HG03354 (cell line): Measurements from ENCODE around the gene TBX15.

Source experiments
- ATAC-seq: cut with Tn5 transposase; IDR thresholded peaks from one replicate; pipeline ENCODE4 v1.9.1; 2021; ENCODE audit warnings: mild to moderate bottlenecking; ENCODE audit not compliant: unreplicated experiment, poor library complexity, severe bottlenecking

TBX15 gene

DNA sequence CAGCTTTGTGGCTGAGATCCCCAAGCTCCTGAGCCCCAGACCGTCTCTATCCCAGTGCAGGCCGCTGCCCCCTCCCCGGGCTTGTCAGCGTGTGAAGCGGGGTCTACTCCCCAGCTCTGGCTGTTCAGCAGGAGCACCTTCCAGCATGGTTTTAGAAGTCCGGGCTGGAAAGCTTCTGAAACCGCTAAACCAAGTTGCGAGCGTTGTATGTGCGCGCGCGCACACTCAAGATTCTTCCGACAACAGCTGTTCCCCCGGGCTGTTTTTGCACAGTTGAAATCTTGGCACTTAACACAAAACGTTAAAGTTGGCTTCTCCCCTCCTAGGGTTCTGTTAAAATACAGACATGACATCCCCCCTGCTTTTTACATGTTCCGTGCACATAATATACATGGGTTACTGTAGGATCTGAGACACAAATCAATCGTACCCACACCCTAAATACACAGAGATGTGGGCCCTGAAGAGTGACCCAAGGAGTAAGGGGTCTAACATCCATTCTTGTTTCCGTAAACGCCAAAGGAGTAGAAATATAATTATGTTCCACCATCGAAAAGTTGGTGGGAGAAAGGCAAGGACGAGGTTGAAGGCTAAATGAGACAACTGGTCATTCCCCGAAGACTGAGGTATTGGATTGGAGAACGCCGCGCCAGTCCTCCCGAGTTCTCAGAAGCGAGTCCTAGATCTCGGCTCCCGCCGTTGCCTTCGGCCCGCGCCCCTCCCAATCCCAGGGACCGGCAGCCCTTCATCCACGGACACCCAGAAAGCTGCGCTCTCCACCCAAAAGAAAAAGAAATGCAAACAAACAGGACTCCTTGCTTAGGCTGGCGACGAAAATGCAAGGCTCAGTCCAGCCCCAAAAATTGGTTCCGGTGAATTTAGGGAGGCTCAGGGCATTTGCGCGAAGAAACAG lies 1.3 kb downstream of the TBX15 start:
- no peak for ATAC-seq

DNA sequence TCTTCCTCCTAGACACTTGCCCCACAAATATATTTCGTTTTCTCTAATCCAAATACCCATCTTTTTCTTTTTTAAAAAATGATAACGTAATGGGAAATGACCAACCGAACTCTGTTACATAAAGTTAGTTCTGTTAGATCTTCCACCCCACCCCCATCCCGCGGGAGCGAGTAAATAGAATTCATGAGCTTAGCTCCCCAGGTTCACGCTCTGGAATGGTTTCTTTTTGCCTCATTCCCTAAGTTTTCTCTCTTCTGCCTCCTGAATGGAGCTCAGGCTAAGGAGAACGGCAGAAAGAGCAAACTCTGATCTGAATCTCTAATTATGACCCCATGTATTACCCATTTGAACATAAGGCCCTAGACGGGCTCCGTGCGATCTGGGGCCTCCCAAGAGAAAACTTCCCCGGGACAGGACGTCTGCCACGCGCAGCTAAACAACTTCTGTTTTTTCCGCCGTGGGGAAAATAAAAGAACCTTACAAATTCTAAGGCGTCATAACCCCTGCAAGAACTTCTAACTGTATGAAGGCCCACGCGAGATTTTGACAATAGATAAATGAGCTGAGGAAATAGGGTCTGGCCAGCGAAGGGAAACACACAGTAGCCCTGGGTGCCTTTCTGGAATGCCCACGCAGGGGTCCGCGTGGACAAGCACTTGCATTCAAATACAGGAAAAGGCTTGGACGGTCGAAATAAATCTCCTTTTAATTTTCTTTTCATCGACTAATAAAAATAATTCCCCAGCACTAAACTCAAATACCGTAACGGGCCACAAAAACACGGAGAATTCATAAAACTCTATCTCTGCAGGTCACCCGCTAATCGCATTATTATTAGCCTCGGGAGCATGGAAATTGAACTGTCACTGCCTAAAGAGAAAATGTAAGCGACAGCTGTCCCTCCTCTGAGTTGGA lies 2.2 kb downstream of the TBX15 start:
- ATAC-seq: no peak

DNA sequence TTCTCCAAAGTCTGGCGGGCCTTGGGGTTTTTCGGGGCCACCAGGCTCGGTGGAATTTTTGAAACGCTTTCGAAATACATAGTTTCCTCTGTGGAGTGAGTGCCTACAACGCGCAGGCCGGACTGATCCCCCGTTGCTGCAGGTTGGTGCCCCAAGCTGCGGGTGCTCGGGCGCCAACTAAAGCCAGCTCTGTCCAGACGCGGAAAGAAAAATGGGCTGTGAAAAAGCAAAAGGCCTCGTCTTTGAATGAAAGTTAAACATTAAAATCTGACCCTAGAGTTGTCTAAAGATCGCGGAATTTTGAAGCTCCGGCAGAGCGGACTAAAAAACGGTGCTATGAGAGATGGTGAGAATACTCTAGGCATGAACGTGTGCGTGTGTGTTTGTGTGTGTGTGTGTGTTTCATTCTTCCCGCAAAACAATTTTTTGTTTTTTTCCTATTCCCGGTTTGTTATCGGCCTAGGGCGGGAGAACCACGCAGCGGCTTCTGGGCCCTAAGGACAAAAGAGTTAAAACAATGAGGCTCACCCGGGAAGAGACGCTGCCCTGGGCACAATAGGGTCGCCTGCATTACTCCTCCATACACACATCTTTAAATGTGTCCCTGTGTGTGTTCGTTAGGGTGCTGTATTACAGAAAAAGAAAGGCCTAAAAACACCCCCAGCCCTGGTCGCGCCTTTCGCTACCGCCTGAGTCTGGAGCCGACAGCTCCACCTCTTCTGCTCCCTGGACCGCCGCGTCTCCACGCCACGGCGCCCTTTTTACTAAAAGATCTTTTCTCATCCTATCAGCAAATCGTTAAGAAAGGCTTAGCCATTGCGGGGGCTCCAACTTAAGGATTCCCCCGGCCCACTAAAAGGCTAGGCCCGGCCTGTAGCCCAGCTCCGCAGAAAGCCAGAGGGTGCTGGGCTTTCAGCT lies 3.2 kb downstream of the TBX15 start:
- ATAC-seq: no peak

DNA sequence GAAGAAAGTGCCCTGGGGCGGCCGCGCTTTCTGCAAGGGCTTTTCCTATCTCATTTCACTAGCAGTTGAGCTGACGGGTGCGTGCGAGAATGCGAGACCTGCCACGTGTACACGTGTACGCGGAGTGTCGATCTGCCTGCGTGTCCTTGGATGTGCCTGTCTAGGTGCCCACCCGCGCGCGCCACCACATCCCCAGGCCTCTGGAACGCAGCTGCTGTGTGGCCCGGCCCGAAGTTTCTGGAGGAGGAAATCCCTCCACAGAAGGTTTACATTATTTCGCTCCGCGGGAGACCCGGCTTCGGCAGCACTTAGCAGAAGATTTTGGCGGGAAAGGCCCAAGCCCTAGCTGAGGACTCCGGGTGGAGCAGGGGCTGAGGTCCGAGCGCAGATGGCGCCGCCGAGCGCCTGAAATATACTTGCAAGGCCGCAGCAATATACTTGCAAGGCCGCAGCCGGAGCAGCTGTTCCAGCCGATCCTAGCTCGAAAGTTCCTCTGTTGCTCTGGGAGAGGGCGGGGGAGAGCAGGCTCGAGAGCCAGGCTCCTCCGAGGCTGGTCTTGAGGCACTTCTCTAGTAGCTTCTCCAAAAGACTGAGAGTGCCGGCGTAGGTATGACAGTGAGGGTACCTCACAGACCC lies 3.9 kb downstream of the TBX15 start:
- no peak for ATAC-seq

GRCh38 chr1:118983558-118984041 lies 4.5 kb downstream of the TBX15 start:
- ATAC-seq: no peak

DNA sequence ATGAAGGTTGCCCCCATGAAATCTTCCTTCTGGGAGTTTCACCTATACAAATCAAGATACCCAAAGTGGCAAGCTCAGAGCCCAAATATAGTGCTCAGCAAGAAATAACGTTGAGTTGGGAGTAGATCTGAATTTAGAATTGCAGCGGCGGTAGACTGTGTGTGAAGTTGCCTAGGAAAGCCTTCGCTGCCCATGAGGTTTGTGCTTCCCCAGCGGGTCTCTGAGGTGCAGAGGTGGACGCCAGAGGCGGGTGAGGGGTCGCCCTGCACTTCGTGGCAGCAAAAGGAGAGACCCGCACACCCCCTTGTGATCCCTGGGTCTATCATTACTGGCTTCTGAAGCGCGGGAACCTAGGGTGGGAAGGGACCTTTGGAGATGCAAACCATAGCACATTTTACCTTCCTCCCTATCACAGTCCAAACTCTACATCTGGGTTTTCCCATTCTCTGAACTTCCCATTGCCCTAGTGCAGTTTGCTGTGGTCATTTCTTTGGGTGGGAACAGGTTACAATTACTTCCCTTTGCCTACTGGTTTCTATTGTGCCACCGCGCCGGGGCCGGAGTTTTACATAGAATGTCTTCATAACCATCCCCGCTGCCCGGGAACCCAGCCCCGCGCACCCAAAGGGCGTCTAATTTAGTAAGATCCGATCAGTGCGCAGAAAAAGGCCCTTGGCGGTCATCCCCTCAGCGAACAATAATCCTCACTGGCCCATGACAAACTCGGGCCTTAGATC lies 5.2 kb downstream of the TBX15 start:
- no peak for ATAC-seq

- ATAC-seq: no peak
Observed at GRCh38 chr1:118982266-118982665, 5.9 kb downstream of the TBX15 start.

GRCh38 chr1:118981436-118981835 lies 6.7 kb downstream of the TBX15 start:
- no peak for ATAC-seq

- ATAC-seq: no peak
Observed at GRCh38 chr1:118979754-118980575, 8.2 kb downstream of the TBX15 start.

DNA sequence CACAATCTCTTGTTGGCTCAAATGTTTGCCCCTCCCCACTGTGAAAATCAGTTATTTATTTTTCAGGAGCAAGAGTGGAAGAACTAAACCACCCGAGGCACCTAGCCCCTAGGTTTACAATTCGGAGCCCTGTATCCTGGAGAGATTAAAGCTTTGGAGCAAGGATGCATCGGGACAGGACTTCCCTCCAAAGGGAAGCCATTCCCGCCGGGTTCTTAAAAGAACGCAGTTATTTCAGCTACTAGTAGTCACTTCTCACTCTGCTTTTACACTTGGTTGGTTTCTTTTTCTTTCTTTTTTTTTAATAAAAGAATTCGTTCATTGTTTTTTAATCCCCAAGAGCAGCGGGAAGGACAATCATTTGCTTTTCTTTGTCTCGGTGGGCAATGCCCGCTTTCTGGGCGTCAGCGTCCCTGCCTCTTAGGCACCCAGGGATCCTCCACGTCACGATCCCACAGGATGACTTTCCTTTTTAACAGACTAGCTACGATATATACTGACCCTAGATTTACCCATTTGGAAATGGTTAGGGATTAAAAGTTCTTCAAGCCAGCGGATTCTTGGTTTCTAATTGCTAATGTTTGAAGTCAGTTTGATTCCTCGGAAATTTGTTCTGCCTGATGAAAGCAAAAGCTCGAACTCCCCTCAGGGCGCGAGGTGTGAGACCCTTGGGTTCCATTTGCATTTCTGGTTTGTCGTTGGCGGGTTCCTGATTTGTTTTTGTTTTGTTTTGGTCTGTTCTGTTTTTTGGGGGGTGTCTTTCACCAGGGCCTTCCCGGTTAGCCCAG lies 9.0 kb downstream of the TBX15 start:
- no peak for ATAC-seq

DNA sequence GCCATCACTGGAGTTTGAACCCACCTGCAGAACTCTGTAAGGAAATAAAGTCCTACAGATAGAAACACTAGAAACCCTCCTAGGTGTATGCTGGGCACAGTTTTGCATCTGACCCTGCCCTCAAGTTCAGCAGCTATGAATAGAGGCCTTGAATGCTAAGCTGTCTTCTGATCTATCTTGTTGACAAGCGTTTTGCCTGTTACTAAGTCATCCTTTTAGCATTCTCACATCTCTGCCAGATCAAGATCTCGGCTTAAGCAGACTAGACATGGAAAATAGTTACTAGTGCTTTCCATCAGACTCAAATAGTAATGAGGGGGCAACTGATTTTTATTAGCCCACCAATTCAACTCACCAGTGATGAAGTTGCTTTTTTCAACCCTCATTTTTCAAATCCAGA lies 10.5 kb downstream of the TBX15 start:
- ATAC-seq: no peak

GRCh38 chr1:118974661-118975060 lies 13.5 kb downstream of the TBX15 start:
- no peak for ATAC-seq

DNA sequence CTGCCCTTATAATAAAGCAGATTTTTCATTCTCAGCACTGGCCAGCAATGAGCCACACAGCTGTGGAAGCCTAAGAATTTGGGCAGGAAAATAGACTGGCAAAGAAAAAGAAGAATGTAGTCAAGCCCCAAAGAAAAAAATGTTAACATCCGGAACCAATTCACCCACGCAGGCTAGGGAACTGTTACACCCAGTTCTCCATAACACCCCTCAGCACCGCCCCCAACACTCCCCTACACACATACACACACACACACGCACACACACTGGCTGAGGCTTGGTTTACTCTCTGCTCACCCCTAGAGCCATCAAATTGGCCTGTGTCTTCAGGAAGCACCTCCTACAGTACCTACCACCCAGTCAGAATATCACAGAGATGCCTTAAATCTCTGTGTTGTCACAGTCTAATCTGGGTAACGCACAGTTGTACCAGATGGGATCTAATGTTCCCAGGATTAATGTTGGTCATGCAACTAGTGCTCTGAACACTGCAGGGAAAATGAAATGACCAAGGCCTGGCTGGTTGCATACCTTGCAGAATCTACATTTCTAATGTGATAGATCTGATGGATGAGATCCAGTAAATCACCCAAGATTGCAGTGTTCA lies 14.5 kb downstream of the TBX15 start:
- no peak for ATAC-seq

GRCh38 chr1:118973032-118973431 lies 15.1 kb downstream of the TBX15 start:
- no peak for ATAC-seq

DNA sequence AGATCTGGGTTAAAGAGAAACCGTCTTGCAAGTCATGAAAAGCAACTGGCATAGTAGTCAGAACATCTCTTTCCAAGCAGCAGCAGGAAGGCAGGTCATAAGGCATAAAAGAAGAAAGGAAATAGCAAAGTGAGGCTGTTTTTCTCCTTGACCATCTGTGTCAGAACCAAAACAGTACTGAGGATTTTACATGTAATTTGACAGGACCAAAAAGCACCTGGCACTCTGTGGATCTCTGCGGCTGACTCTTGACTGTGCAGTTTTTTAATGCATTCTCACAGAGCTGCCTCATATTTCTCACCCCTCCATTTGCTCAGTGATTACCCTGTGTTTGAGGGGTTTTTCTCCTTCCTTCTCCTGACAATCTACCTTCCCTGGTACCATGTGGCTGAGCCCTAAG lies 17.7 kb downstream of the TBX15 start:
- no peak for ATAC-seq
